Endothelial cell (in vitro differentiated cells): Measurements from ENCODE around the gene TCP10L. TPM values are rescaled to one million over a fixed set of nuclear protein-coding genes. Genes with fewer than 3 reads are reported as not detected.
"Not testable (repeated sequence)": the region's sequence is repeated elsewhere in the genome, so short reads cannot be mapped to it uniquely, and the experiment has no call there.

Experiments
- DNase-seq: peaks from one replicate; pipeline ENCODE4 v3.0.0; 2021; ENCODE audit warnings: low spot score
- H3K27ac Mint-ChIP-seq: one replicate; pipeline ENCODE4 v1.8.0; 2021; ENCODE audit warnings: mixed read lengths, inconsistent platforms; ENCODE audit not compliant: unreplicated experiment
- H3K27me3 Mint-ChIP-seq: one replicate; pipeline ENCODE4 v1.8.0; 2021; ENCODE audit warnings: mild to moderate bottlenecking, moderate library complexity, mixed read lengths, inconsistent platforms; ENCODE audit not compliant: unreplicated experiment
- H3K36me3 Mint-ChIP-seq: one replicate; pipeline ENCODE4 v1.8.0; 2021; ENCODE audit warnings: mild to moderate bottlenecking, low read depth, mixed read lengths, inconsistent platforms; ENCODE audit not compliant: unreplicated experiment
- H3K4me1 Mint-ChIP-seq: one replicate; pipeline ENCODE4 v1.8.0; 2021; ENCODE audit warnings: mild to moderate bottlenecking, mixed read lengths, inconsistent platforms; ENCODE audit not compliant: unreplicated experiment
- H3K4me3 Mint-ChIP-seq: one replicate; pipeline ENCODE4 v1.8.0; 2021; ENCODE audit warnings: mild to moderate bottlenecking, mixed read lengths, inconsistent platforms; ENCODE audit not compliant: unreplicated experiment
- H3K9me3 Mint-ChIP-seq: one replicate; pipeline ENCODE4 v1.8.0; 2021; ENCODE audit warnings: mixed read lengths, inconsistent platforms; ENCODE audit not compliant: unreplicated experiment
- total RNA-seq: library from RNA; stranded (reverse); fragmentation: NEBNext Ultra II Directional; extraction: Animal tissue kit (Norgen Biotek cat#: 25700); gene quantifications from one replicate; pipeline ENCODE4 v1.2.1, GENCODE V29; 2021; ENCODE audit not compliant: unreplicated experiment
- TF ChIP-seq, protein P1 (sequence below): fragments of 200-600 bp; sonication (generic); IDR thresholded peaks from one replicate; pipeline ENCODE4 v1.5.0; 2021; ENCODE audit warnings: antibody characterized with exemption; ENCODE audit not compliant: unreplicated experiment

TCP10L gene
- total RNA-seq, 1 donor from 2014 or later: 0.31 TPM

DNA sequence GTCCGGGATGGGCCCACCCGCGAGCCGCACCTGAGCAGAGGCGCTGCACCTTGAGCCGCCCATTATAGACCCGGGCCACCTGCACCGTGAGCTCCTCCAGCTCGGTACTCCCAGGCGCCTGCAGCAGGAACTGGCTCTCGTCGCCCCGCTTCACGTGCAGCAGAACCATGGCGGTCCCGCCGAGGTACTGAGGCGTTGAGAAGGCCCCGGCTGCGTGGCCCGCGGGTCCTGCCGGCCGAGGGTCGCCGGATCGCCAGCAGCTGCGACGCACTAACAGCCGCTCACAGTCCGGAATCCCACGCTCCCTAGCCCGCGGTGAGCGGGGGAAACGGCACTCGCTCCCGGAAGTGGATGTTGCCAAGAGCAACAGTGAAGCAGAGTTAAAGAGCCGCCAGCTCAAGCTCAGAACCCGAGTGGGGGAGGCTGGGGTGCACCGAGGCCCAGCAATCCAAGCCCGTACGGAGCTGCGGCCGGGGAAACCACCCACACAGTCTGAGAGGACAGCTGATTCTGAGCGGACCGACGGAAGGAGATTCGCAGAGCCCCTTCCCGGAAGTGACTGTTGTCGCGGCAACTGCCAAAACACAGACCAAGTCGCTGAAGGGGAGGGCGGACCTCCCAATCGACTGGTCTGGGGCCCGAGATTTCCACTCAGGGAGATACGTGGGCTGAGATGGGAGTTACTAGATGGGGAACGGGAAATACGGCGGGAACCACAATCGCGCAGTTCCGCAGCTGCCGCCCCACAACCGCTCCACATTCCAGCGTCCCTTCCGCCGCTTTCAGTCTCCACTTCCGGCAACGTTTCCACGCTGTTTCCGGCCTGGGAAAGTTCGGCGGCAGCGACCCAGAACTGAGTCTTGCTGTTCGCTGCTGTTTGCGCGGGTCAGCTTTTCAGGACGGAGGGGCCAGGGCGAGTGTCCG, 27.0 kb upstream of the TCP10L start, which contains the start of gene CFAP298:
TSS of gene CFAP298 (minus strand) at position 303 of the 924 bp plus-strand sequence. CDS start at position 169, 134 bp downstream.
- DNase-seq: peak; percentile 85
- H3K27me3 Mint-ChIP-seq: peaks cover 9% of the 10 kb centered on the region
- H3K4me1 Mint-ChIP-seq: peaks cover 26% of the 10 kb centered on the region
- H3K9me3 Mint-ChIP-seq: peaks cover 4% of the 10 kb centered on the region
- H3K36me3 Mint-ChIP-seq: peaks cover 14% of the 10 kb centered on the region
- TF ChIP-seq, protein P1, sequence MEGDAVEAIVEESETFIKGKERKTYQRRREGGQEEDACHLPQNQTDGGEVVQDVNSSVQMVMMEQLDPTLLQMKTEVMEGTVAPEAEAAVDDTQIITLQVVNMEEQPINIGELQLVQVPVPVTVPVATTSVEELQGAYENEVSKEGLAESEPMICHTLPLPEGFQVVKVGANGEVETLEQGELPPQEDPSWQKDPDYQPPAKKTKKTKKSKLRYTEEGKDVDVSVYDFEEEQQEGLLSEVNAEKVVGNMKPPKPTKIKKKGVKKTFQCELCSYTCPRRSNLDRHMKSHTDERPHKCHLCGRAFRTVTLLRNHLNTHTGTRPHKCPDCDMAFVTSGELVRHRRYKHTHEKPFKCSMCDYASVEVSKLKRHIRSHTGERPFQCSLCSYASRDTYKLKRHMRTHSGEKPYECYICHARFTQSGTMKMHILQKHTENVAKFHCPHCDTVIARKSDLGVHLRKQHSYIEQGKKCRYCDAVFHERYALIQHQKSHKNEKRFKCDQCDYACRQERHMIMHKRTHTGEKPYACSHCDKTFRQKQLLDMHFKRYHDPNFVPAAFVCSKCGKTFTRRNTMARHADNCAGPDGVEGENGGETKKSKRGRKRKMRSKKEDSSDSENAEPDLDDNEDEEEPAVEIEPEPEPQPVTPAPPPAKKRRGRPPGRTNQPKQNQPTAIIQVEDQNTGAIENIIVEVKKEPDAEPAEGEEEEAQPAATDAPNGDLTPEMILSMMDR: no peak
- H3K27ac Mint-ChIP-seq: peak within 1 kb of the TSS; percentile 99
- H3K4me3 Mint-ChIP-seq: peak within 1 kb of the TSS; percentile 99

- TF ChIP-seq, protein P1: no peak
- Mint-ChIP-seq H3K27me3 (peaks cover 9% of the 10 kb centered on the region), H3K9me3 (peaks cover 4% of the 10 kb centered on the region), H3K27ac (peak overlapping the region; percentile 99), H3K4me3 (peak overlapping the region; percentile 99), H3K36me3 (peaks cover 14% of the 10 kb centered on the region), H3K4me1 (peaks cover 26% of the 10 kb centered on the region)
- peak; percentile 56 for DNase-seq
These were observed 26.2 kb upstream of the TCP10L start for GRCh38 chr21:32611471-32611997.

DNA sequence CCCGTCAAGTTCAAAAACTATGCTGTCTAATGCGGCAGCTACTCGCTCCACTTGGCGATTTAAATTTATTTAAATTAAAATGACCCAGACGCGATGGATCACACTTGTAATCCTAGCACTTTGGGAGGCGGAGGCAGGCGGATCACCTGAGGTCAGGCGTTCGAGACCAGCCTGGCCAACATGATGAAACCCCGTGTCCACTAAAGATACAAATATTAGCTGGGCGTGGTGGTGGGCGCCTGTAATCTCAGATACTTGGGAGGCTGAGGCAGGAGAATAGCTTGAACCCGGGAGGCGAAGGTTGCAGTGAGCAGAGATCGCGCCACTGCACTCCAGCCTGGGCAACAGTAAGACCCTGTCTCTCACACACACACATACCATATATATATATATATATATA, 25.6 kb upstream of the TCP10L start:
- not testable (repeated sequence) for H3K9me3 Mint-ChIP-seq, DNase-seq, H3K27ac Mint-ChIP-seq, H3K27me3 Mint-ChIP-seq
- Mint-ChIP-seq H3K4me3 (peak overlapping the region; percentile 76), H3K4me1 (peaks cover 30% of the 10 kb centered on the region), H3K36me3 (peaks cover 17% of the 10 kb centered on the region)

- peak overlapping the region; percentile 7 for H3K27ac Mint-ChIP-seq
- peaks cover 4% of the 10 kb centered on the region for H3K9me3 Mint-ChIP-seq
- H3K27me3 Mint-ChIP-seq: peaks cover 10% of the 10 kb centered on the region
- H3K4me1 Mint-ChIP-seq: peaks cover 32% of the 10 kb centered on the region
- TF ChIP-seq, protein P1: no peak
- peak overlapping the region; percentile 79 for H3K4me3 Mint-ChIP-seq
- no peak for DNase-seq
- peaks cover 29% of the 10 kb centered on the region for H3K36me3 Mint-ChIP-seq
These were observed 23.5 kb upstream of the TCP10L start for GRCh38 chr21:32608851-32609250.

GRCh38 chr21:32605469-32605868, 20.1 kb upstream of the TCP10L start:
- Mint-ChIP-seq H3K36me3 (peaks cover 46% of the 10 kb centered on the region), H3K4me3 (peak overlapping the region; percentile 24), H3K4me1 (peaks cover 23% of the 10 kb centered on the region), H3K9me3 (peaks cover 4% of the 10 kb centered on the region), H3K27me3 (peaks cover 2% of the 10 kb centered on the region), H3K27ac (no peak overlapping the region)
- TF ChIP-seq, protein P1: no peak
- DNase-seq: no peak
